Endodermal cell (in vitro differentiated cells): ENCODE data around the gene MAS1. TPM values are rescaled to one million over a fixed set of nuclear protein-coding genes. Genes with fewer than 3 reads are reported as not detected.

Source experiments
- DNase-seq: peaks from one replicate; pipeline ENCODE4 v3.0.0-alpha.2; 2017
- H3K27ac ChIP-seq: 2 replicates; pipeline ENCODE4 v1.5.1; 2013; ENCODE audit warnings: mild to moderate bottlenecking, low read depth, low read length, moderate library complexity
- H3K27me3 ChIP-seq: 2 replicates; pipeline ENCODE4 v1.6.1; 2013; ENCODE audit warnings: mild to moderate bottlenecking, low read length, moderate library complexity; ENCODE audit not compliant: insufficient read depth, control insufficient read depth, poor library complexity, severe bottlenecking
- H3K36me3 ChIP-seq: 2 replicates; pipeline ENCODE4 v1.7.0; 2013; ENCODE audit warnings: mild to moderate bottlenecking, low read length, moderate library complexity; ENCODE audit not compliant: control insufficient read depth, insufficient read depth
- H3K4me1 ChIP-seq: one replicate; pipeline ENCODE4 v1.7.0; 2013; ENCODE audit warnings: low read length; ENCODE audit not compliant: control insufficient read depth, insufficient read depth
- H3K4me3 ChIP-seq: 2 replicates; pipeline ENCODE4 v1.5.1; 2013; ENCODE audit warnings: mild to moderate bottlenecking, low read length, moderate library complexity
- H3K9ac ChIP-seq: 2 replicates; pipeline ENCODE4 v1.6.1; 2013; ENCODE audit warnings: mild to moderate bottlenecking, low read length, moderate library complexity; ENCODE audit not compliant: poor library complexity, severe bottlenecking; ENCODE audit errors: extremely low read depth
- H3K9me3 ChIP-seq: 2 replicates; pipeline ENCODE4 v1.6.1; 2013; ENCODE audit warnings: mild to moderate bottlenecking, low read length, moderate library complexity; ENCODE audit not compliant: control insufficient read depth
- H3K27ac Mint-ChIP-seq: 2 replicates; pipeline ENCODE4 v1.8.0; 2020; ENCODE audit warnings: mixed read lengths
- H3K27me3 Mint-ChIP-seq: 2 replicates; pipeline ENCODE4 v1.8.0; 2021; ENCODE audit warnings: mild to moderate bottlenecking, mixed read lengths; ENCODE audit not compliant: insufficient read depth
- H3K36me3 Mint-ChIP-seq: 2 replicates; pipeline ENCODE4 v1.8.0; 2020; ENCODE audit warnings: low read depth, mixed read lengths
- H3K4me1 Mint-ChIP-seq: 2 replicates; pipeline ENCODE4 v1.8.0; 2020; ENCODE audit warnings: mixed read lengths
- H3K4me3 Mint-ChIP-seq: 2 replicates; pipeline ENCODE4 v1.8.0; 2020; ENCODE audit warnings: mild to moderate bottlenecking, moderate library complexity, mixed read lengths
- H3K9me3 Mint-ChIP-seq: 2 replicates; pipeline ENCODE4 v1.8.0; 2020; ENCODE audit warnings: mild to moderate bottlenecking, mixed read lengths
- CTCF ChIP-seq: fragments of 200-600 bp; sonication (generic); conservative IDR thresholded peaks from 2 replicates; pipeline ENCODE4 v1.5.0; 2021; ENCODE audit warnings: antibody characterized with exemption, mild to moderate bottlenecking
- WGBS, 2 experiments: methylation state at CpG; one replicate each; pipeline versions ENCODE4 v1.1.5 to v1.1.7; 2013; ENCODE audit warnings: missing lambda C conversion rate in 2 of 2, mixed read lengths in 1 of 2; ENCODE audit not compliant: insufficient coverage in 1 of 2, insufficient read length in 1 of 2; 5-methylcytosine and 5-hydroxymethylcytosine counted together
- total RNA-seq, 2 donors: library from RNA; stranded (reverse); fragmentation: NEBNext Ultra II Directional in 1 of 2; extraction: Animal tissue kit (Norgen Biotek cat#: 25700) in 1 of 2; gene quantifications; 2 replicates in 1 of 2; 3 replicates in 1 of 2; pipeline ENCODE4 v1.2.1, GENCODE V29; 2021

MAS1 gene
- total RNA-seq, 2 donors from 2014 or later: not detected

GRCh38 chr6:159871241-159871640 lies 19.5 kb upstream of the MAS1 start:
- Histone ChIP-seq H3K4me3 (no peak overlapping the region), H3K36me3 (no peaks in the 10 kb centered on the region), H3K9me3 (no peaks in the 10 kb centered on the region), H3K9ac (no peak overlapping the region), H3K27ac (no peak overlapping the region), H3K27me3 (no peaks in the 10 kb centered on the region), H3K4me1 (no peaks in the 10 kb centered on the region)
- H3K27ac Mint-ChIP-seq: no peak overlapping the region
- TF ChIP-seq CTCF: no peak
- no peaks in the 10 kb centered on the region for H3K27me3 Mint-ChIP-seq
- DNase-seq: no peak
- peaks cover 7% of the 10 kb centered on the region for H3K4me1 Mint-ChIP-seq
- no peaks in the 10 kb centered on the region for H3K36me3 Mint-ChIP-seq
- peaks cover 6% of the 10 kb centered on the region for H3K9me3 Mint-ChIP-seq
- H3K4me3 Mint-ChIP-seq: no peak overlapping the region
- 96 to 100% methylated on average over 1 of the region's 1 CpG for WGBS, 2 experiments

GRCh38 chr6:159871906-159872305 lies 18.9 kb upstream of the MAS1 start:
- Mint-ChIP-seq H3K27ac (no peak overlapping the region), H3K9me3 (peaks cover 6% of the 10 kb centered on the region), H3K4me3 (no peak overlapping the region), H3K4me1 (peaks cover 7% of the 10 kb centered on the region), H3K36me3 (no peaks in the 10 kb centered on the region), H3K27me3 (no peaks in the 10 kb centered on the region)
- TF ChIP-seq CTCF: no peak
- Histone ChIP-seq H3K9me3 (no peaks in the 10 kb centered on the region), H3K9ac (no peak overlapping the region), H3K36me3 (no peaks in the 10 kb centered on the region), H3K27ac (no peak overlapping the region), H3K4me1 (no peaks in the 10 kb centered on the region), H3K27me3 (no peaks in the 10 kb centered on the region), H3K4me3 (no peak overlapping the region)
- 90 to 96% methylated on average over 4 to 5 of the region's 5 CpGs for whole genome bisulfite sequencing, 2 experiments
- no peak for DNase-seq

- Mint-ChIP-seq H3K4me3 (no peak overlapping the region), H3K36me3 (no peaks in the 10 kb centered on the region), H3K9me3 (peaks cover 2% of the 10 kb centered on the region), H3K27ac (no peak overlapping the region), H3K4me1 (peaks cover 7% of the 10 kb centered on the region), H3K27me3 (no peaks in the 10 kb centered on the region)
- no peak for TF ChIP-seq CTCF
- Histone ChIP-seq H3K27ac (no peak overlapping the region), H3K36me3 (no peaks in the 10 kb centered on the region), H3K9me3 (no peaks in the 10 kb centered on the region), H3K27me3 (no peaks in the 10 kb centered on the region), H3K4me1 (no peaks in the 10 kb centered on the region), H3K9ac (no peak overlapping the region), H3K4me3 (no peak overlapping the region)
- no peak for DNase-seq
- WGBS, 2 experiments: 88% methylated on average over 2 of the region's 2 CpGs; no CpG with 5 or more reads in 1 of the 2 experiments
Measured at GRCh38 chr6:159874435-159874834, 16.4 kb upstream of the MAS1 start.
